HCT116 (cell line): Measurements from ENCODE around the gene FHIT. TPM values are rescaled to one million over a fixed set of nuclear protein-coding genes. Genes with fewer than 3 reads are reported as not detected.
"Not testable (repeated sequence)": the region's sequence is repeated elsewhere in the genome, so short reads cannot be mapped to it uniquely, and the experiment has no call there.

Experiments used
- ATAC-seq: fragments of 200-7000 bp; cut with Tn5 transposase; 2 replicates; pipeline ENCODE4 v1.9.1; 2020; ENCODE audit warnings: mild to moderate bottlenecking, moderate library complexity
- BruUV-seq: library from RNA; stranded (reverse); fragments of 400-500 nt; replicated peaks from 2 replicates; lab custom pipeline; 2021; lab: Mats Ljungman, UMichigan
- CTCF ChIA-PET: fragments of 300-600 bp; sonication (Branson Sonifier 250); formaldehyde crosslinking; loops from one replicate; lab custom pipeline; 2021; ENCODE audit warnings: antibody characterized with exemption; lab: Charles Lee
- POLR2A ChIA-PET: fragments of 300-600, 350-600 bp; sonication (Branson Sonifier 250); formaldehyde crosslinking; loops from one replicate; lab custom pipeline; 2021; ENCODE audit warnings: antibody characterized with exemption; lab: Charles Lee
- RAD21 ChIA-PET, 2 experiments: fragments of 300-600 bp; sonication (Branson Sonifier 250); formaldehyde crosslinking; loops; one replicate each; lab custom pipeline; 2023; ENCODE audit warnings: low total read pairs in 2 of 2; ENCODE audit not compliant: uncharacterized antibody in 2 of 2, unreplicated experiment in 2 of 2, low non-redundant PET in 1 of 2; lab: Charles Lee
- DNase-seq: peaks from one replicate; pipeline ENCODE4 v3.0.0-alpha.2; 2010; ENCODE audit warnings: low read depth, low spot score
- H2AFZ ChIP-seq: fragments of 200-600 bp; shearing (Covaris generic), sonication (generic); 2 replicates; pipeline ENCODE4 v1.6.1; 2017; ENCODE audit warnings: low read depth, mixed run types, mixed read lengths, antibody characterized with exemption, low read length; ENCODE audit not compliant: poor library complexity, severe bottlenecking
- H3K27ac ChIP-seq: 2 replicates; pipeline ENCODE4 v1.5.1; 2012; ENCODE audit warnings: low read depth, low read length
- H3K27me3 ChIP-seq: fragments of 200-600 bp; sonication (generic); 2 replicates; pipeline ENCODE4 v1.6.1; 2016; ENCODE audit warnings: mixed run types, low read length, mixed read lengths; ENCODE audit not compliant: insufficient read depth
- H3K36me3 ChIP-seq, 2 experiments: fragments of 200-500 bp in 1 of 2; fragments of 200-600 bp in 1 of 2; sonication (Bioruptor generic) in 1 of 2; sonication (generic) in 1 of 2; 2 replicates each; pipeline versions ENCODE4 v1.5.1 to v1.6.1; 2014 to 2016; ENCODE audit warnings: low read length in 2 of 2, inconsistent platforms in 1 of 2, mixed read lengths in 1 of 2, mixed run types in 1 of 2; ENCODE audit not compliant: insufficient read depth in 2 of 2, control insufficient read depth in 1 of 2
- H3K4me1 ChIP-seq, 2 experiments: fragments of 200-600 bp in 1 of 2; sonication (generic) in 1 of 2; 2 replicates each; pipeline versions ENCODE4 v1.5.1 to v1.6.1; 2012 to 2017; ENCODE audit warnings: low read length in 2 of 2, inconsistent platforms in 1 of 2, mild to moderate bottlenecking in 1 of 2, mixed read lengths in 1 of 2, mixed run types in 1 of 2, moderate library complexity in 1 of 2; ENCODE audit not compliant: insufficient read depth in 2 of 2, control insufficient read depth in 1 of 2
- H3K4me2 ChIP-seq: fragments of 200-600 bp; sonication (generic); 2 replicates; pipeline ENCODE4 v1.6.1; 2017; ENCODE audit warnings: mixed run types, low read length, mixed read lengths
- H3K4me3 ChIP-seq, 2 experiments: fragments of 200-600 bp in 1 of 2; sonication (generic) in 1 of 2; replicated peaks in 1 of 2; 2 replicates each; pipeline ENCODE4 v1.5.1; 2011 to 2016; ENCODE audit warnings: low read length in 2 of 2, control low read depth in 1 of 2, low read depth in 1 of 2, mild to moderate bottlenecking in 1 of 2, mixed read lengths in 1 of 2, mixed run types in 1 of 2
- H3K79me2 ChIP-seq: fragments of 200-600 bp; sonication (generic); 2 replicates; pipeline ENCODE4 v1.6.1; 2017; ENCODE audit warnings: mild to moderate bottlenecking, mixed run types, low read length, moderate library complexity, mixed read lengths; ENCODE audit not compliant: insufficient read depth
- H3K9ac ChIP-seq: fragments of 200-600 bp; sonication (generic); 2 replicates; pipeline ENCODE4 v1.6.1; 2016; ENCODE audit warnings: low read length, mixed read lengths
- H3K9me2 ChIP-seq: fragments of 200-600 bp; sonication (generic), shearing (Covaris generic); 2 replicates; pipeline ENCODE4 v1.6.1; 2017; ENCODE audit warnings: mixed run types, mild to moderate bottlenecking, moderate library complexity; ENCODE audit not compliant: insufficient read depth
- H3K9me3 ChIP-seq, 2 experiments: fragments of 200-500 bp in 1 of 2; fragments of 200-600 bp in 1 of 2; sonication (Bioruptor generic) in 1 of 2; sonication (generic) in 1 of 2; 2 replicates each; pipeline ENCODE4 v1.6.1; 2014 to 2017; ENCODE audit warnings: low read length in 2 of 2, mixed read lengths in 2 of 2, inconsistent platforms in 1 of 2, low read depth in 1 of 2, mild to moderate bottlenecking in 1 of 2, mixed run types in 1 of 2, moderate library complexity in 1 of 2; ENCODE audit not compliant: control insufficient read depth in 1 of 2, insufficient read depth in 1 of 2
- H4K20me1 ChIP-seq: fragments of 200-600 bp; sonication (generic), shearing (Covaris generic); 2 replicates; pipeline ENCODE4 v1.6.1; 2017; ENCODE audit warnings: mixed run types, mild to moderate bottlenecking, moderate library complexity; ENCODE audit not compliant: insufficient read depth
- CEBPB ChIP-seq: IDR thresholded peaks from 2 replicates; pipeline ENCODE4 v1.6.1; 2012; ENCODE audit warnings: low read depth
- ELF1 ChIP-seq: IDR thresholded peaks from 2 replicates; pipeline ENCODE4 v1.6.1; 2012; ENCODE audit warnings: low read depth, borderline replicate concordance
- FOSL1 ChIP-seq: IDR thresholded peaks from 2 replicates; pipeline ENCODE4 v1.6.1; 2012; ENCODE audit warnings: low read depth
- JUND ChIP-seq: IDR thresholded peaks from 2 replicates; pipeline ENCODE4 v1.6.1; 2012
- RAD21 ChIP-seq: IDR thresholded peaks from 2 replicates; pipeline ENCODE4 v1.6.1; 2012; ENCODE audit warnings: low read depth, mild to moderate bottlenecking
- SIN3A ChIP-seq: IDR thresholded peaks from 2 replicates; pipeline ENCODE4 v1.6.1; 2012; ENCODE audit warnings: low read depth
- SRF ChIP-seq: IDR thresholded peaks from 2 replicates; pipeline ENCODE4 v1.6.1; 2012; ENCODE audit warnings: low read depth
- TCF7L2 ChIP-seq: IDR thresholded peaks from 2 replicates; pipeline ENCODE4 v1.7.0; 2011; ENCODE audit warnings: borderline replicate concordance, inconsistent platforms; ENCODE audit not compliant: insufficient read depth, insufficient read length; ENCODE audit errors: extremely low read depth
- YY1 ChIP-seq: IDR thresholded peaks from 2 replicates; pipeline ENCODE4 v1.6.1; 2011; ENCODE audit warnings: low read length, low read depth, moderate library complexity, mild to moderate bottlenecking; ENCODE audit not compliant: insufficient replicate concordance; ENCODE audit errors: extremely low read depth
- ZFX ChIP-seq: fragments of 450-650 bp; IDR thresholded peaks from 2 replicates; pipeline ENCODE4 v1.6.1; 2017
- ZNF274 ChIP-seq: fragments of 200-500 bp; sonication (Bioruptor generic); IDR thresholded peaks from 2 replicates; pipeline ENCODE4 v1.6.1; 2014; ENCODE audit warnings: mild to moderate bottlenecking, low read depth, low read length, inconsistent platforms
- intact Hi-C: fragments of 100-400 bp; cut with micrococcal nuclease; formaldehyde crosslinking; loops from 2 replicates; pipeline ENCODE4 v1.10.0; 2022
- total RNA-seq: library from RNA; stranded (reverse); gene quantifications from one replicate; pipeline ENCODE4 v1.2.1, GENCODE V29; 2021; ENCODE audit not compliant: unreplicated experiment
- TF ChIP-seq, protein P1 (sequence below): IDR thresholded peaks from 2 replicates; pipeline ENCODE4 v1.6.1; 2012
- TF ChIP-seq, protein P2 (sequence below), 3 experiments: fragments of 200-600 bp in 1 of 3; sonication (generic) in 1 of 3; IDR thresholded peaks in 2 of 3; conservative IDR thresholded peaks in 1 of 3; 2 replicates each; pipeline ENCODE4 v1.5.1; 2012 to 2017; ENCODE audit warnings: low read depth in 2 of 3, low read length in 2 of 3, antibody characterized with exemption in 1 of 3, borderline replicate concordance in 1 of 3, control low read depth in 1 of 3, mild to moderate bottlenecking in 1 of 3, mixed read lengths in 1 of 3, mixed run types in 1 of 3, moderate library complexity in 1 of 3; ENCODE audit not compliant: insufficient read depth in 1 of 3
- TF ChIP-seq, protein P3 (sequence below): IDR thresholded peaks from 2 replicates; pipeline ENCODE4 v1.6.1; 2011; ENCODE audit warnings: mild to moderate bottlenecking, low read length, moderate library complexity; ENCODE audit not compliant: insufficient replicate concordance; ENCODE audit errors: extremely low read depth

Gene FHIT
- total RNA-seq, 1 experiment from 2014 or later, result 20.1 TPM

DNA sequence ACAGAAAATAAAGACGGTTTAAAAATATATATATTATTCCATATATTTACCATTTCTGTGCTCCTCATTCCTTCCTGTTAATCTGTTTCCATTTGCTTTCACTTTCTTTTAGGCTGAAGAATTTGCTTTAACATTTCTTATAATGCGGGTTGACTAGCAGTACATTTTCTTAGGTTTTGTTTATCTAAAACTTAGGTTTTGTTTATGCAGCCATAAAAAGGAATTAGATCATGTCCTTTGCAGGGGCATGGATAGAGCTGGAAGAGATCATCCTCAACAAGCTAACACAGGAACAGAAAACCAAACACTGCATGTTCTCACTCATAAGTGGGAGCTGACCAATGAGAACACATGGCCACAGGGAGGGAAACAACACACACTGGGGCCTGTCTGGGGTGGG lies 578.1 kb downstream of the FHIT start:
- POLR2A ChIA-PET, result no interaction called here
- Histone ChIP-seq H2AFZ (no peak overlapping the region), H3K9me2 (no peaks in the 10 kb centered on the region), H3K4me2 (no peak overlapping the region), H4K20me1 (no peaks in the 10 kb centered on the region), H3K9me3 (no peaks in the 10 kb centered on the region), H3K4me3 (no peak overlapping the region), H3K79me2 (no peaks in the 10 kb centered on the region), H3K36me3 (no peaks in the 10 kb centered on the region), H3K9ac (no peak overlapping the region), H3K4me1 (no peaks in the 10 kb centered on the region), H3K27me3 (no peaks in the 10 kb centered on the region), H3K27ac (no peak overlapping the region)
- DNase-seq (no peak), ATAC-seq (no peak)
- no TSS peak for BruUV-seq
- intact Hi-C loops, result no loop called here
- TF ChIP-seq ZFX (no peak), FOSL1 (no peak), YY1 (no peak), RAD21 (no peak), TCF7L2 (no peak), ELF1 (no peak), ZNF274 (no peak), SIN3A (no peak), CEBPB (no peak), SRF (no peak), JUND (no peak)
- TF ChIP-seq, protein P1, sequence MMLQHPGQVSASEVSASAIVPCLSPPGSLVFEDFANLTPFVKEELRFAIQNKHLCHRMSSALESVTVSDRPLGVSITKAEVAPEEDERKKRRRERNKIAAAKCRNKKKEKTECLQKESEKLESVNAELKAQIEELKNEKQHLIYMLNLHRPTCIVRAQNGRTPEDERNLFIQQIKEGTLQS, result no peak
- TF ChIP-seq, protein P2, sequence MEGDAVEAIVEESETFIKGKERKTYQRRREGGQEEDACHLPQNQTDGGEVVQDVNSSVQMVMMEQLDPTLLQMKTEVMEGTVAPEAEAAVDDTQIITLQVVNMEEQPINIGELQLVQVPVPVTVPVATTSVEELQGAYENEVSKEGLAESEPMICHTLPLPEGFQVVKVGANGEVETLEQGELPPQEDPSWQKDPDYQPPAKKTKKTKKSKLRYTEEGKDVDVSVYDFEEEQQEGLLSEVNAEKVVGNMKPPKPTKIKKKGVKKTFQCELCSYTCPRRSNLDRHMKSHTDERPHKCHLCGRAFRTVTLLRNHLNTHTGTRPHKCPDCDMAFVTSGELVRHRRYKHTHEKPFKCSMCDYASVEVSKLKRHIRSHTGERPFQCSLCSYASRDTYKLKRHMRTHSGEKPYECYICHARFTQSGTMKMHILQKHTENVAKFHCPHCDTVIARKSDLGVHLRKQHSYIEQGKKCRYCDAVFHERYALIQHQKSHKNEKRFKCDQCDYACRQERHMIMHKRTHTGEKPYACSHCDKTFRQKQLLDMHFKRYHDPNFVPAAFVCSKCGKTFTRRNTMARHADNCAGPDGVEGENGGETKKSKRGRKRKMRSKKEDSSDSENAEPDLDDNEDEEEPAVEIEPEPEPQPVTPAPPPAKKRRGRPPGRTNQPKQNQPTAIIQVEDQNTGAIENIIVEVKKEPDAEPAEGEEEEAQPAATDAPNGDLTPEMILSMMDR (IDR thresholded peaks at IDR 0.05 in 2 of 3, conservative IDR thresholded peaks at IDR 0.05 in 1 of 3; ENCODE audit: borderline replicate concordance in 1 of 3, insufficient read depth in 1 of 3, low read depth in 2 of 3, low read length in 2 of 3), result no peak
- TF ChIP-seq, protein P3, sequence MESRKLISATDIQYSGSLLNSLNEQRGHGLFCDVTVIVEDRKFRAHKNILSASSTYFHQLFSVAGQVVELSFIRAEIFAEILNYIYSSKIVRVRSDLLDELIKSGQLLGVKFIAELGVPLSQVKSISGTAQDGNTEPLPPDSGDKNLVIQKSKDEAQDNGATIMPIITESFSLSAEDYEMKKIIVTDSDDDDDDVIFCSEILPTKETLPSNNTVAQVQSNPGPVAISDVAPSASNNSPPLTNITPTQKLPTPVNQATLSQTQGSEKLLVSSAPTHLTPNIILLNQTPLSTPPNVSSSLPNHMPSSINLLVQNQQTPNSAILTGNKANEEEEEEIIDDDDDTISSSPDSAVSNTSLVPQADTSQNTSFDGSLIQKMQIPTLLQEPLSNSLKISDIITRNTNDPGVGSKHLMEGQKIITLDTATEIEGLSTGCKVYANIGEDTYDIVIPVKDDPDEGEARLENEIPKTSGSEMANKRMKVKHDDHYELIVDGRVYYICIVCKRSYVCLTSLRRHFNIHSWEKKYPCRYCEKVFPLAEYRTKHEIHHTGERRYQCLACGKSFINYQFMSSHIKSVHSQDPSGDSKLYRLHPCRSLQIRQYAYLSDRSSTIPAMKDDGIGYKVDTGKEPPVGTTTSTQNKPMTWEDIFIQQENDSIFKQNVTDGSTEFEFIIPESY, result no peak
- RAD21 ChIA-PET, result no interaction called here
- CTCF ChIA-PET, result no interaction called here

DNA sequence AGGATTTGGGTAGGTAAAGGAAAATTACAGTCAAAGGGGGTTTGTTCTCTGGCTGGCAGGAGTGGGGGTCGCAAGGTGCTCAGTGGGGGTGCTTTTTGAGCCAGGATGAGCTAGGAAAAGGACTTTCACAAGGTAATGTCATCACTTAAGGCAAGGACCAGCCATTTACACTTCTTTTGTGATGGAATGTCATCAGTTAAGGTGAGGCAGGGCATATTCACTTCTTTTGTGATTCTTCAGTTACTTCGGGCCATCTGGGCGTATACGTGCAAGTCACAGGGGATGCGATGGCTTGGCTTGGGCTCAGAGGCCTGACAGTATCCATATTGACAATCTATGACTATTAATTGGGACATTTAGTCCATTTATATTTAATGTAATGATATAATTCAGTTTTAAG lies 578.9 kb downstream of the FHIT start:
- H4K20me1 ChIP-seq, H3K4me3 ChIP-seq, ATAC-seq, H3K4me1 ChIP-seq, H2AFZ ChIP-seq, H3K27me3 ChIP-seq, H3K79me2 ChIP-seq, POLR2A ChIA-PET, H3K9me2 ChIP-seq, CTCF ChIA-PET, RAD21 ChIA-PET, BruUV-seq, H3K36me3 ChIP-seq, H3K27ac ChIP-seq, H3K4me2 ChIP-seq, DNase-seq, H3K9me3 ChIP-seq, intact Hi-C loops, H3K9ac ChIP-seq: not testable (repeated sequence)
